Stimulated activated CD4-positive, alpha-beta T cell treated with anti-CD3 and anti-CD28 coated beads, Interleukin-1b, Interleukin-23, amount 100 ng/mL, for 24 hours (primary cell): Measurements from ENCODE around the gene NLRP14.

Experiments
- DNase-seq, 4 experiments: peaks; one replicate each; pipeline ENCODE4 v3.0.0-alpha.2; 2020; ENCODE audit warnings: low read depth in 4 of 4, low spot score in 1 of 4

NLRP14 gene, protein sequence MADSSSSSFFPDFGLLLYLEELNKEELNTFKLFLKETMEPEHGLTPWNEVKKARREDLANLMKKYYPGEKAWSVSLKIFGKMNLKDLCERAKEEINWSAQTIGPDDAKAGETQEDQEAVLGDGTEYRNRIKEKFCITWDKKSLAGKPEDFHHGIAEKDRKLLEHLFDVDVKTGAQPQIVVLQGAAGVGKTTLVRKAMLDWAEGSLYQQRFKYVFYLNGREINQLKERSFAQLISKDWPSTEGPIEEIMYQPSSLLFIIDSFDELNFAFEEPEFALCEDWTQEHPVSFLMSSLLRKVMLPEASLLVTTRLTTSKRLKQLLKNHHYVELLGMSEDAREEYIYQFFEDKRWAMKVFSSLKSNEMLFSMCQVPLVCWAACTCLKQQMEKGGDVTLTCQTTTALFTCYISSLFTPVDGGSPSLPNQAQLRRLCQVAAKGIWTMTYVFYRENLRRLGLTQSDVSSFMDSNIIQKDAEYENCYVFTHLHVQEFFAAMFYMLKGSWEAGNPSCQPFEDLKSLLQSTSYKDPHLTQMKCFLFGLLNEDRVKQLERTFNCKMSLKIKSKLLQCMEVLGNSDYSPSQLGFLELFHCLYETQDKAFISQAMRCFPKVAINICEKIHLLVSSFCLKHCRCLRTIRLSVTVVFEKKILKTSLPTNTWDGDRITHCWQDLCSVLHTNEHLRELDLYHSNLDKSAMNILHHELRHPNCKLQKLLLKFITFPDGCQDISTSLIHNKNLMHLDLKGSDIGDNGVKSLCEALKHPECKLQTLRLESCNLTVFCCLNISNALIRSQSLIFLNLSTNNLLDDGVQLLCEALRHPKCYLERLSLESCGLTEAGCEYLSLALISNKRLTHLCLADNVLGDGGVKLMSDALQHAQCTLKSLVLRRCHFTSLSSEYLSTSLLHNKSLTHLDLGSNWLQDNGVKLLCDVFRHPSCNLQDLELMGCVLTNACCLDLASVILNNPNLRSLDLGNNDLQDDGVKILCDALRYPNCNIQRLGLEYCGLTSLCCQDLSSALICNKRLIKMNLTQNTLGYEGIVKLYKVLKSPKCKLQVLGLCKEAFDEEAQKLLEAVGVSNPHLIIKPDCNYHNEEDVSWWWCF

DNA sequence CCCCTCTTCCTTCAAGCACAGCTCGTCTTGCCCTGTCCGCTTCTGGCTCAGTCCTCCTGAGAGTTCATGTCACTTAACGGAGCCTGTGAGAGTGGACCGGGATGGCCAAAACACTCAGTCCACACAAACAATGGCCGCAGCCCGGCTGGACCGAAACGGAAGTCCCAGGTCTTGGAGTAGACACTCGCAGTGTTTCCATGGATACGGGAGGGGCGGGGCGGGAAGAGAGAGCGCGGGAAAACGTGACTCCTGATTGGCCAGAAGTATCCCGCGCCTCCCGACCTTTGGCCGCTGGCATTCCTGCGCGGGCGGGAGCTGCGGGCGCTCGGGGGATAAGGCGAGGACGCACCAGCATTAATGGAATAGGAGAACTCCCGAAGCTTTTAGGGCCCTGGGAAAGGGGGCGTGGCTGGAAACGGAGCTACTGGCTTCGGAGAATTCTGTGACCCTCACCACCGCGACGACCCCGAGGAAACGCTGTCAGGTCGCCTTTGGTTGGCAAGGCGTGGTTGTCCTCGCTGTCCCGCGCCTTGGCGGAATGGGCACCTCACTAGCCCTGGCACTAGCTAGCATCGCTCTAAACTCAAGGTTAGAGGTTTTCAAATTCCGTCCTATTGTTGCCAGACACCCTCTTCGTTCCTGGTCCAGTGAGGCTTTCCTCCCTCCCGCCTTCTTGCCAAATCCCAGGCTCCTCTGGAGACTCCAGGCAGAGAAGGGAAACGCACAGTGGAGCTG lies at the start of gene NLRP14, which contains the start of gene ZNF214:
Gene NLRP14 (plus strand): TSS at position 297 of the 735 bp plus-strand sequence. CDS start 18,108 bp downstream, outside the sequence.
Gene ZNF214 (minus strand): TSS at position 164 of the 735 bp plus-strand sequence. CDS start 17,511 bp downstream, outside the sequence.
- DNase-seq: no peak

DNA sequence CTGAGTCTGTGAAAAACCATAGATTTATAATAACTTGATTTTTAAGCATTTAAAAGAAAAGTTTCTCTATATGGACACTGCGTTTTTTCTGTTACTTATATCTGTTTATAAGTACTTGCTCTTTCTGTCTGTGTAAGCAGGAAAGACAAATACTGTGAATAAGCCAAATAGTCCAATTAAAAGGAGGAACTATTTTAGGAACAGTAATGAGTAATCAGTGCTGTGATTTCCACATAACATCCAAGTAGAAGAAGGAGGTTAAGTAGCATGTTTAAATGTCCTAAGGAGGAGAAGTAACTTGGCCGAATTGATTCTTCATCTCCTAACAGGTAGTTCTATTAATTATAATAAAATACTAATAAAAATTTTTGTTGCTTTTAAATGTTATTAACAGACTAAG lies 40.9 kb upstream of the NLRP14 start:
- no peak for DNase-seq

DNA sequence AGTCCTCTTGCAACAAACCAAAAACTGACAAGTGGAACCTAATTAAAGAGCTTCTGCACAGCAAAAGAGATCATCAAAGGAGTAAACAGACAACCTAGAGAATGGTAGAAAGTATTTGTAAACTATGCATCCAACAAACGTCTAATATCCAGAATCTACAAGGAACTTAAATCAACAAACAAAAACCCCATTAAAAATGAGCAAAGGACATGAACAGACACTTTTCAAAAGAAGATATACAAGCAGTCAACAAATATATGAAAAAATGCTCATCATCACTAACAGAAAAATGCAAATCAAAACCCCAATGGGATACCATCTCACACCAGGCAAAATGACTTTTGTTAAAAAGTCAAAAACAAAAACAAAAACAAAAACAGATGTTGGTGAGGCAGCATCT lies 33.8 kb upstream of the NLRP14 start:
- DNase-seq: no peak

DNA sequence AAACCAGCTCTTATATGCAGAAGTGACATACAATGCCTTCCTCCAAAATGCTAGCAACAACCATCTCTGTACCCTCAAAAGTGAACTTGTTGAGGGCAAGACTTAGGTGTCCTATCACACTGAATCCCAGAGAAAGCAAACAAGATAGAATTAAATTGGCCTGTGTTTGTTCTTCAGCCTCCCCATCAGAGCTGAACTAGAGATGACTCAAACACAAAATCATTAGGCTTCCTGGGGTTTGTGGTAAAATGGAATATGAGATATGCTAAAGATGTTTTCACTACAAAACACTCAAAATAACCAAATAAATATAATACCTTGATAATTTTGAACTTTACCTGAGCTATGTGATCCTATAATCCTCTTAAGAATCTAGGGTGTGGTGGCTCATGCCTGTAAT lies 31.8 kb upstream of the NLRP14 start:
- no peak for DNase-seq

DNA sequence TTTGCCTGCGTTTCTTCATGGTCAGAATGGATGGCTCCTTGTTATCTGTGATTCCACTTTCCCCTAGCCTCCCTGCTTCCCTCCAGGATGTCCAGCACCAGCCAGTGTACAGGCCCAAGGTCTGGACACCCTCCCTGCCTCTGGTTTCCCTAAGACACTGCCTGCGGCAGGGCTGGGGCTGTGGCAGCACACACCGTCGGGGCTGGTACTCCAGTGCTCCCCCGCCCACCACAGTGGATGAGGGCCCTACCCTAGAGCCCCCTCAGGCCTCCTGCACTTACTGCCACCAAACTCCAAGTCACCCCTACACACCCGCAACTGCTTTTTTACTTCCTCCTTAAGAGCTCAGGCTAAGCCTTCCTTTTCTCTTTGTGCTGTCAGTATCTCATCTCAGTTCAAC lies 29.1 kb upstream of the NLRP14 start:
- DNase-seq: no peak

DNA sequence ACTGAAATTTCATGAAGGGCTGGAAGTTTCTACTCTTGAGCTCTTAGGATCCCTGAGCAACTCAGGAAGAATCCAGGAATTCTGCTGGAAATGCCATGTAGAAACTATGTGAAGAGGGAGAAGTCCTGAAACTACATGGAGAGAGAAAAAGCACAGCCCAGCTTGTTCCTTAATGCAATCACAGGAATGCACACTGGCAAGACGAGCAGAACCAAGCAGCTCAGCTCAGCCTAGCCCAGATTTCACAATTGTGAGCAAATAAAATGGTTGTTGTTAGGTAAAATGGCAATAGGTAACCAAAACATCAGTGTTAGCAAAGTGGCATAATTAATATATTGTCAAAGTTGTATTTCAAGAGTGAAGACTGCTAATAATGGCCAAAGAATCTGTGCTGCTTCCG lies 28.3 kb upstream of the NLRP14 start:
- no peak for DNase-seq

DNA sequence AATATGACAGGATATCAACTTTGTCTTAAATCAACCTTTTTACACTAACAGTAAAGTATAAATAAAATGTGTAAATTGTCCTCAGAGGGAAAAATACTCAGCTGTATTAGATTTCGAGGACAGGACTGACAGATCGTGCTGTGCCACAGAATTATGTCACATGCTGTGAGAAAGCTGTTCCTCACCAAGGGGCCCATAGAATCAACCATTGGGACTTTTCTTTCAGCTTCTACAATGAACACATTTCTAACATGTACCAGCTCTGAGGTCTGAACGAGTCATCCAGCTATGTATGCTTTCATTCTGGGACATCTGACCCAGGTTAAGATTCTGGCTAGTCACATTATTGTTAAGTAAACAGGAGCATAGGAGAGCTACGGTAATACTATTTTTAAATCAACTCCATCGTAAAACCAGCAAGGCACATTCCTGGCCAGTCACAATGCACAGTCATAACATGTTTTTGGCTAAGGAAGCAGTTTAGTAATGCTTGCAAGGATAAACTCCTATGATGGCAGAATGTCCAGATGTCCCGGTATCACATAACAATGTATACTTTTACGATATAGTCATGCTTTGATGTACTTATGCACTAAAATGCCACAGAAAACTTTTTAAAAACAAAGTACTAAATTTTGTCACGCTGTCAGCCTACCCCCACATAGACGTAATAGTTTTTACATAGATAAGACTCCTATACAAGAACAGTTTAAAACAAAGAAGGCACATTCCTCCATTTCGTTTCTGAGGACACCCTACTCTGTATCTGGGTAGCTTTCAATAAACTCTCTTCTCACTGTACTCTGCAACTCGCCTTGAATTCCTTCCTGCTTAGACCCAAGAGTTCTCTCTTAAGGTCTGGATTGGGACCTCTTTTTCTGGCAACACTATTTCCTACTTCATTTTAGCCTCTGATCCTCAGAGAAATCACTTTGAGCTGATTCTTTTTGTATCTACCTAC lies 27.5 kb upstream of the NLRP14 start:
- DNase-seq: no peak

DNA sequence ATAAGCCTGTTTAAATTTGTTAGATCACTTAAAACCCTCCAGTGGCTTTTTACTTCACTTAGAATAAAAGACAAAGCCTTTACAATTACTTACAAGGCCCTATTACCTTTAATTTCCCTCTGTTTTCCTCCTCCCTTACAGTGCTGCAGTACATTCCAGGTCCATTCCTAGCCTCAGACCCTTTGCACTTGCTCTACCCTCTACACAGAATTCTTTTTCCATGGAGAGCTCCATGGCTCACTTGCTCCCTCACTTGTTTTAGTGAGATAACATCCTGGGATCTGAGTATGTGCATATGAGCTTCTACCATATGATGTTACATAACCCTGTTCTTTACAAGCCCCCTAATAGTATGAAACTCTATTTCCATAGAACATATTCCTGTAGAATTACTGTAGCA lies 24.6 kb upstream of the NLRP14 start:
- no peak for DNase-seq

DNA sequence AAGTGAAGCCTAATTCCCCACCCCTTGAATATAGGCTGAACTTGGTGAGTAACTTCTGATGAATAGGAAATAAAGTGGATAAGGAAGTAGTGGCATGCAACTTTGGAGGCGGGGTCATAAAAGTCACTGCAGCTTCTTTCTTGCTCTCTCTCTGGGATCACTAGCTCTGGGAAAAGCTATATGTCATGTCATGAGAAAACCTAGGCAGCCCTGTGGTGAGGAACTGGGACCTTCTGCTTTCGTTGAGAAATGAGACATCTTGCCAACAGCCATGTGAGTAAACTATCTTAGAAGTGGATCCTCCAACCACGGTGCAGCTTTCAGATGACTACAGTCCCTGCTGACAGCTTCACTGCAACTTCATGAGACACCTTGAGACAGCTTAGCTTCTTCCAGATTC lies 15.8 kb upstream of the NLRP14 start:
- DNase-seq: no peak

DNA sequence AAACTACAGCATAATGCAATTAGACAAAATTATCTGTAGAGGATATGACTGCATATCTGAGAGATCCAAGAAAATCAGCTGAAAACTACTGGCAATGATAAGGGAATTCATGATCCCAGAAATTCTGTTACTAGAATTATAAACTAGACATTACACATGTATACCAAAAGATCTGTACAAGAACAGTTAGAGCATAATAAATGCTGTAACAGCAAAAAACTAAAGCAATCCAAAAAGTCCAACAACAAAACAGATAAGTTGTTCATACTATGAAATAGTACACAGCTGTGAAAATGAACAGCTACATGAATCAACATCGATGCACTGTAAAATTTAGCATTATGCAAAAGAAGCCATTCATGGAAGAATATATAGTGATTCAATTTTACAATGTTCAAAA lies 6.2 kb upstream of the NLRP14 start:
- no peak for DNase-seq

DNA sequence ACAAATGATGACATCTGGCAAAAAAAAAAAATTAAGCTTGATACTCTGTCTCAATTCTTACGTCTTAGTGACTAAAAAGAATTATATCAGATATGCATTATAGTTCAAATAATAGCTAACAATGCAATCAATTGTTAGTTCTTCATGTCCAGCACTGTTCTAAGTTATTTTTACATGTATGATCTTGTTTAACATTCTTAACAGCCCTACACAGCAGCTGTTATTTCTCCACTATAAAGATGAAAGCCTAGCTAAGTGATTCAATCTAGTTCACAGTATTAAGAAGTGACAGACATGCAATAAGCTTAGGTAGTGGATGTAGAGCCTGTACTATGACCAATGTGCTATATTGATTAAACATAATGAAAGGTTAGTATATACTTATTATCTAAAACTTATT lies 4.3 kb upstream of the NLRP14 start:
- no peak for DNase-seq

DNA sequence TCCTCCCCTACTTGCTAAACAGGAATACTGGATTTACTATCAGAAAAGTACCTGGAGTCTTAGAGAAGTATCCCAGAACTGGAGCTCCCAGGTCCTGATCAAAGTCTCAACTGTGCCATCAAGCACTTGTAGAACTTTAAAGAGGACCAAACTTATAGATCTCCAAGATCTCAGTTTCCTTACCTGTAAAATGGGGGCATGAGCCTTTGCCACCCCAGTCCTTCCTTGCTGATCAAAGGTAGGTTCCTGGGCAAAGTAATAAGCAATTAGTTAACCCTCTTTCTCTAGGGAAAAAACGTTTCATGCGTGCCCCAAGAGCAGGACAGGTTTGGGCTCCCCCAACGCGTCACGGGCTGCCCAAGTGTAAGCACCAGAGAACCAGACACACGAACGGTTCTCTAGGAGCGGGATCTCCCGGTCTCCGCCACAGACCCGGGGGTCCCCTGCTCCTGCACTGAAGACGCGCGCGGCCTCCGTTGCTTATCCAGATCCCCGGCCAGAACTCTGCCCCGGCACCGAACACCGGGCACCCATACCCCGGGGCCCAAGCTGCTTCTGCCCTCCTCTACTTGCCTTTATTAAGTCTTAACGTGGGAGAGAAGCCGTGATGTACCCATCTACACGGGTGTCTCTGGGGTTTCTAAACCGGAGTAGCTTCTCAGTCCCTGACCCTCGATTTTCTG lies 638 bp upstream of the NLRP14 start:
- no peak for DNase-seq

DNA sequence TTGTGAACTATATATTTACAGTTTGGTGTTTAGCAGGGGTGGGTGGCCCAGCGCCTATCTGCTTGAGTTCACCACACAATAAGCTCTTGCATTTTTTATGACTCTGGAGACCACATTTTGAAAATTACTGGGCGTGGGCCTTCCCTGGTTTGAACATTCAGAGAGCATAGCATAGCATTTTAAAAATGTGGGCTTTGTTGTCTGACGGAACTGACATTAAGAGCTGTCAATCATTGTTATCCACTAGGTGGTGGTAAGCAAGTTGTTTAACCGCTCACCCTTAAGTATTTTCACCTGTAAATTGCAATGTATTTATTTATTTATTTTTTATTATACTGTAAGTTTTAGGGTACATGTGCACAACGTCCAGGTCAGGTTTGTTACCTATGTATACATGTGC lies 1.0 kb downstream of the NLRP14 start:
- no peak for DNase-seq

DNA sequence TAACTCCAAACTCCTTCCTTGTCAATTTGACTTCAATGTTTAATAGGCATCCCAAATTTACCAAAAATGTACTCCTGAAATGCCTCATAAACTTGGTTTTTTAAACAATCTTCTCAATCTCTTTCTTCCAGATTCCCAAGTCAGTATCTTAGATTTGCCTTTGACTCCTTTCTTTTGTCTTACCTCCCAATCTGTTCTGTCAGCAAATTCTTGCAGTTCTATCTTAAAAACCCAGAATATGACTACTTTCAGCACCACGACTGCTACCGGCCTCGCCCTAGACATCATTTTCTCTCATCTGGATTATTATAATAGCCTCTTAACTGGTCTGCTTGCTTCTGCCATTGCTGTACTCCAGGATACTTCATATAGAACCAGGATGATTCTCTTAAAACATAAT lies 7.9 kb downstream of the NLRP14 start:
- no peak for DNase-seq

DNA sequence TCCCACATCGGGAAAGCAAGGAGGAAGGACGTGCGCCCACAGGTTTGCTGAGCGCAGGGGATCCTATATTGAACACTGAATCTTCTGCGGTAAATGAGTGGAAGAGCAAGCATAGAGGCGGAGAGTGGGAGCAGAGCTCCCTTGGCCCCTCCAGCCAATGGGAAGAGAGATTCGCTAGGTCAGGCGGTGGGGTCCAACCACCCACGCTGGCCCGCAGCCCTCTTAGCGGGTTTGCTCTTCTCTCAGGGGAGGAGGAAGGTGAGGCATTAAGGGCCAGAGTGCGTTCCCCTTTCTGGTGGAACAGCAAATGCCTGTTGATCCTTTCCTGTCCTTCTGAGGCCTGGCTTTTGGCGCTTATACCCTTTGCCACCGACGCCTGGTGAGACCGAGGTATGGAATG lies 10.6 kb downstream of the NLRP14 start:
- no peak for DNase-seq

DNA sequence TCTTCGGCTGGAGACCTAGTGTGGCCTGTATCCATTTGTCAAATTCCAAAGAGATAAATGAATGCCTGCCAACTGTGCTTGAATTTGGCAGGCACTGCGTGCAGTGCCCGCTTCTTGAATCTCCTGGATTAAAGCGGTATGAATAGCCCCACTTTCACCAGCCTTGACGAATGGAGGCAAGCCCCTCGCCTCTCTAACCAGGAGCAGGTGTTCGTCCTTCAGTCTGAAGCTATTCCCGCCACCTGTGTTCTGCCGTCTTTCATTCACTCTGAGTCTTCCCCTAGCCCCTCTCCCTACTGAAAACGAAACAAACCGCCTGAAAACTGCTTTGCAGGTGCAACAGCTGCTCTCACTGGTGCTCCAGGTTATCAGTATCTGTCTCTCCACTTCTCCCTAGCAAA lies 11.2 kb downstream of the NLRP14 start:
- DNase-seq: no peak

DNA sequence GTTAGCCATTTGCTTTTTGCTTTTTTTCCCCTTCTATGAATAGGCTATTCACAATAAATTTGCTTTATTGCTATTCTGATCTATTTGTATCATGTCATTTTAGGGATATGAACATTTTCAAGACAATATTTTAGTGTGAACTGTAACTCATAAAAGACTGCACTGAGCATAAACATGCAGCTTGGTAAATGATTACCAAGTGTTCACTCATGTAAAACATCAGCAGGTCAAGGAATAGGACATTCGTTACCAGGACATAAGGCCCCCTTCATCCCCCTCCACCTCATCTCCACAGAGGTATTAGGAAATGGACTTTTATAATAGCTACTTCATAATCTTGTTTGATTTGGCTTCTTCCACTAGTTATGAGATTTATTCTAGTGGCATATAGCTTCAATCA lies 12.4 kb downstream of the NLRP14 start:
- no peak for DNase-seq

DNA sequence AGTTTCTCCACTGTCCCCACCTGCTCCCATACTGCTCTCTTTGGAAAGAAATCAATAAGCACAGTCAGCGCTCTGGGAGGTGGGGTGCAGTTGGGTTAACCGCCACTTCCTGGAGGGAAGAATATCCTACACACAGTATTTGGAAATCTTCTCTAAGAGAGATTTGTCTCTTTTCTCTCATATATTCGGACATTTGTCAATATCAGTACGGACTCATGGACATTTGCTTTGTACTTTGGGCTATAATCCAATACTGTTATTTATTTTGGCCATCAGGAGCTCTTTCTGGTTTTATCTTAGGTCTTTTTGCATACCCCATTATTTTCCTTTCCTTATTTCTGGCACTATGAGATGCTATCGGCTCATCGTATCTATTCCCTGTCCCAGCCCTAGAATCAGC lies 13.7 kb downstream of the NLRP14 start:
- DNase-seq: no peak

DNA sequence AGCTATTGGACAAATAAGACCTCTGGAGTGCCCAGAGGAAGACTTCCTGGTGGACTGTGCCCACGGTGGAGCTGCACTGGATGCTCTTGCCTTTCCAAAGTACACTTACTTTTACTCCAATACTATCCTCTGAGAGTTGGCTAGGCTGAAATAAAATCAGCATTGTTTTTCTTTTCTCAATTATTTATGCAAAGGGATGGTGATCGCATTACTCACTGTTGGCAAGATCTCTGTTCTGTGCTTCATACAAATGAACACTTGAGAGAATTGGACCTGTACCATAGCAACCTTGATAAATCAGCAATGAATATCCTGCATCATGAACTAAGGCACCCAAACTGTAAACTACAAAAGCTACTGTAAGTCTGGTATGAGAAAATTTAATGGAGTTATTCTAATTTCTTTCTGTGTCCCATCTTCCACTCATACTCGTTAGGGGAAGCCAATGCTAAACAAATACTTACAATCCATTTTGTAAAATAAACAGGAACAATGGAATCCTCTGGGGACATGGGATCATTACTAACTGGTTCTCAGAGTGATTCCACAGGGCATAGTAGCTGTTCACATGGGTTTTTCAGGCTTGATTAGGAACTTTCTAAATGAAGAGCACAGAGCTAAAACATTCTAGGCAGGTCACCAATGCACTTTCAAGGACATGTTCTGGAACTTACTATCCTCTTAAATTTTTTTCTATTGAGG lies 26.3 kb downstream of the NLRP14 start:
- DNase-seq: no peak
